Adipocyte (in vitro differentiated cells): ENCODE data around the gene SAAL1.
A peak's percentile ranks its signal among the peaks of the same experiment; 100 is the strongest.

Experiments
- DNase-seq: peaks from one replicate; pipeline ENCODE4 v3.0.0-alpha.2; 2015; ENCODE audit warnings: low read depth
- H3K27me3 ChIP-seq: replicated peaks from 2 replicates; pipeline ENCODE4 v1.7.0; 2013; ENCODE audit warnings: mild to moderate bottlenecking, low read length, moderate library complexity; ENCODE audit not compliant: control insufficient read depth, insufficient read depth
- H3K36me3 ChIP-seq: 2 replicates; pipeline ENCODE4 v1.7.0; 2013; ENCODE audit warnings: low read length, mild to moderate bottlenecking, moderate library complexity; ENCODE audit not compliant: control insufficient read depth, insufficient read depth, severe bottlenecking
- H3K4me1 ChIP-seq: 2 replicates; pipeline ENCODE4 v1.7.0; 2013; ENCODE audit warnings: mild to moderate bottlenecking, low read length, moderate library complexity; ENCODE audit not compliant: control insufficient read depth, insufficient read depth
- H3K4me3 ChIP-seq: 2 replicates; pipeline ENCODE4 v1.7.0; 2013; ENCODE audit warnings: mild to moderate bottlenecking, low read length, moderate library complexity
- H3K9ac ChIP-seq: 2 replicates; pipeline ENCODE4 v1.7.0; 2013; ENCODE audit warnings: mild to moderate bottlenecking, low read length, moderate library complexity
- H3K9me3 ChIP-seq: 2 replicates; pipeline ENCODE4 v1.7.0; 2013; ENCODE audit warnings: mild to moderate bottlenecking, low read length, moderate library complexity; ENCODE audit not compliant: control insufficient read depth

SAAL1 gene

DNA sequence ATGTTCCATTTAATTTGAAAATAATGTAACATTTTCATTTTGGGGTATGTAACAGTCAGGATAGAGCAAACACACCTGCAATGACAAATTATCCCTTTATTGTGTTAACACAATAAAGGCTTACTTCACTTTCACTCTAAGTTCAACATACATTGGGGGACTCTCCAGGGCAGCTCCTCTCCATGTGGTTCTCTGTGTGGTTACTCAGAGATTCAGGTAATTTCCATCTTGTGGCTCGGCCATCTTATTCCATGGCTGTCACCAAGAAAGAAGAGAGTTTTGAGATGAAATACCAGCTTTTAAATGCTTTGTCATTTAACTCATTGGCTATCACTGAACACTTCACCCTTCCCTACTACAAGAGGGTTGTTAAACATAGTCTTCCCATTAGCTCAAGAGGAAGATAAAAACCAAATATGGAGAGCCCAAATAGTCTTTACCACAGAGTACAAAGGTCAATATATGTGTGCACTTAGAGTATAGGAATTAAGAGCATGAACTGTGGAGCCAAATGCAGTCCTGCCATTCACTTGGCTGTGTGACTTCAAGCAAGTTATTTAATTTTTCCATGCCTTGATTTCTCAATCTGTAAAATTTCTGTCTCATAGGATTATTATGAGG lies 49.2 kb downstream of the SAAL1 start:
- no peaks in the 10 kb centered on the region for H3K9me3 ChIP-seq
- H3K9ac ChIP-seq, result no peak overlapping the region
- no peaks in the 10 kb centered on the region for H3K36me3 ChIP-seq
- DNase-seq, result no peak
- H3K27me3 ChIP-seq, result no peaks in the 10 kb centered on the region
- H3K4me1 ChIP-seq, result no peaks in the 10 kb centered on the region
- H3K4me3 ChIP-seq, result no peak overlapping the region

DNA sequence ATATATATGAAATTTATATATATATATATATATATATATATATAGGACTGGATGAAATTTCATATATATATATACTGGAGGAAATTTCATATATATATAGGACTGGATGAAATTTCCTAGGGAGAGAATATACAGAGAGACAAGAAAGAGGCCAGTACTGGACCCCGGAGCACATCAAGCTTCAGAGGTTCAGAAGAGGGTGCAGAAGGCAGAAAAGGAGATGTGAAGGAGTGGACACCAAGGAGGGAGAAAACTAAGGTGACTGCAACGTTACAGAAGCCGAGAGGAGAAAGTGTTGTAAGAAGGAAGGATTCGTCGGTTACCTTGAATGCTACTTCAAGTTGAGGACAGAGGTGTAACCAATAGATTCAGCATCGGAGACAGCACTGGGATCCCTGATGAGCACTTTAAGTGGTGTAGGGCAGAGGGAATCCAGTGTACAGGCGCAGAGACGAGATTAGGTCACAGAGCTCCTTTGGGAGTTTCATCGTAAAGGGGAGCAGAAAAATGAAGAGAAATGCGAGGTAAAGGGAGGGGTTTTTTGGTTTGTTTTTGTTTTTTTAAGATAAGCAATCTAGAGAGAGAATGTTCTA lies 51.3 kb downstream of the SAAL1 start:
- H3K4me3 ChIP-seq, result no peak overlapping the region
- H3K9me3 ChIP-seq, result no peaks in the 10 kb centered on the region
- DNase-seq, result no peak
- no peaks in the 10 kb centered on the region for H3K36me3 ChIP-seq
- no peaks in the 10 kb centered on the region for H3K27me3 ChIP-seq
- no peak overlapping the region for H3K9ac ChIP-seq
- H3K4me1 ChIP-seq, result no peaks in the 10 kb centered on the region

DNA sequence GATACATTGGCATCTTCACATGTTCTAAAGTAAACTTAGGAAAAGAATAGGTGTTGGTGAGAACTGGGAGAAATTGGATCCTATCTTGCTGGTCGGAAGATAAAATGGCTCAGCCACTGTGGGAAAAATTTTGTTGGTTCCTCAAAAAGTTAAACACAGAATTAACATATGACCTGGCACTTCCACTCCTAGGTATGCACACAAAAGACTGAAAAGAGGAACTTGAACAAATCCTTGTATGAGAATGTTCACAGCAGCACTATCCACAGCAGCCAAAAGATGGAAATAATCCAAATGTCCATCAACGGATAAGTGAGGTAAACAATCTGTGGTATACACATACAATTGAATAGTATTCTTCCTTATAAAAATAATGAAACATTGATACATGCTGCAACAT lies 55.0 kb downstream of the SAAL1 start:
- H3K4me3 ChIP-seq, result no peak overlapping the region
- peaks cover 3% of the 10 kb centered on the region for H3K4me1 ChIP-seq
- H3K27me3 ChIP-seq, result peaks cover 11% of the 10 kb centered on the region
- DNase-seq, result no peak
- H3K36me3 ChIP-seq, result no peaks in the 10 kb centered on the region
- H3K9ac ChIP-seq, result no peak overlapping the region
- H3K9me3 ChIP-seq, result peaks cover 6% of the 10 kb centered on the region

DNA sequence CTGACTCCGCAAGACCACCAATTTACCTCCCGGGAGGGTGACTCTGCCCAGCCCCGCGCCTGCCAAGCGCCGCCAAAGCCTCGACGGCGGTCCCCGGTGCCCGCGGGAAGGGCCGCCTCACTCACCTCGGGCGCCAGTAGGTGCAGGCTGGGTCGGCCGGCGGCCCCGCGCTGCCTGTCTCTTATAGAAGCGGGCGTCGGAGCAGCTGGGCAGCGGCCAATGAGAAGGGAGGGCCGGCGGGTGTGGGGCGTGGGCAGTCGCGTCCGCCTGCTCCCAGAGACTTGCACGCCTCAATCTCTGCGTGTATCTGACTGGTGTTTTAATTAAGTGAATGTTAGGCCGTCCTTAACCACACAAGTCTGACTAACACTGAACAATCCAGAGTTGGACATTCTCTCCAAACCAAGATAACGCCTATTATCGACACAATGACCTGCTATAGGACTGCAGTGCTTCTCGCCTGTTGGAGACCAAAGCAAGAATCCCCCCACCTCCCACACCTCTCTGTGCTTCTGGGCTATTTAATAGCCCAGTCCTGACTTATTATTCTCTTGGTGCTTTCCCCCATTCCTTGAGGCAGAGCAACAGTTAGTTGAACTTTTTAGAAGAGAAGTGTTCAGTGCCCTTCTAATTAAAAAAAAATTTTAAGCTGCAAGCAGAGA lies 59.6 kb downstream of the SAAL1 start, which contains the start of gene TPH1:
Gene TPH1 (minus strand): TSS at position 154 of the 662 bp plus-strand sequence. CDS start 5,507 bp downstream, outside the sequence.
- peaks cover 6% of the 10 kb centered on the region for H3K9me3 ChIP-seq
- H3K27me3 ChIP-seq, result peaks cover 23% of the 10 kb centered on the region
- H3K9ac ChIP-seq, result no peak within 1 kb of the TSS
- peaks cover 3% of the 10 kb centered on the region for H3K4me1 ChIP-seq
- peak; percentile 1 for DNase-seq
- peak within 1 kb of the TSS; percentile 9 for H3K4me3 ChIP-seq
- no peaks in the 10 kb centered on the region for H3K36me3 ChIP-seq

DNA sequence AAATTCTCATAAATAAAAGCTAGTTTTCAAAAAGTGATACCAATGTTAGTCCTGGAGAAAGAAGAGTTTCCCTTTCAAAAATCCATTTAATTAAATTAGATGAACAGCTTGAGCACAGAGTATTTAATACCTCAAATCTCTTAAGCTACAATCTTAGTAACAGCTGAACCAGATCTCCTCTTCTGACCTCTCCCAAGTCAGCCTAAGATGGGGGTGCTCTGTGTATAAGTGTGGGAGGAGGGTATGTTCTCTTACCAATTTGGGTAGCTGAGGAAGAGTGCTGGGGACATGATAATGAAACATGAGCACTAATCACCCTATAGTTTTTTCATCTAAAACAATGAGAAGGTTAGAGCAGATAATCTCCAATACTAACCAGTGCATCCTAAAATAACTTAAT lies 69.4 kb downstream of the SAAL1 start:
- Histone ChIP-seq H3K36me3 (no peaks in the 10 kb centered on the region), H3K9me3 (no peaks in the 10 kb centered on the region), H3K27me3 (no peaks in the 10 kb centered on the region), H3K4me1 (no peaks in the 10 kb centered on the region), H3K9ac (no peak overlapping the region), H3K4me3 (no peak overlapping the region)
- no peak for DNase-seq
